Stimulated activated CD4-positive, alpha-beta T cell treated with anti-CD3 and anti-CD28 coated beads, Interleukin-2, amount 100 ng/mL, for 48 hours (primary cell): ENCODE data around the gene PHYKPL.
"Not testable (repeated sequence)": the region's sequence is repeated elsewhere in the genome, so short reads cannot be mapped to it uniquely, and the experiment has no call there.

ENCODE experiments used
- DNase-seq, 2 donors: peaks; one replicate each; pipeline ENCODE4 v3.0.0-alpha.2; 2020

Gene PHYKPL

DNA sequence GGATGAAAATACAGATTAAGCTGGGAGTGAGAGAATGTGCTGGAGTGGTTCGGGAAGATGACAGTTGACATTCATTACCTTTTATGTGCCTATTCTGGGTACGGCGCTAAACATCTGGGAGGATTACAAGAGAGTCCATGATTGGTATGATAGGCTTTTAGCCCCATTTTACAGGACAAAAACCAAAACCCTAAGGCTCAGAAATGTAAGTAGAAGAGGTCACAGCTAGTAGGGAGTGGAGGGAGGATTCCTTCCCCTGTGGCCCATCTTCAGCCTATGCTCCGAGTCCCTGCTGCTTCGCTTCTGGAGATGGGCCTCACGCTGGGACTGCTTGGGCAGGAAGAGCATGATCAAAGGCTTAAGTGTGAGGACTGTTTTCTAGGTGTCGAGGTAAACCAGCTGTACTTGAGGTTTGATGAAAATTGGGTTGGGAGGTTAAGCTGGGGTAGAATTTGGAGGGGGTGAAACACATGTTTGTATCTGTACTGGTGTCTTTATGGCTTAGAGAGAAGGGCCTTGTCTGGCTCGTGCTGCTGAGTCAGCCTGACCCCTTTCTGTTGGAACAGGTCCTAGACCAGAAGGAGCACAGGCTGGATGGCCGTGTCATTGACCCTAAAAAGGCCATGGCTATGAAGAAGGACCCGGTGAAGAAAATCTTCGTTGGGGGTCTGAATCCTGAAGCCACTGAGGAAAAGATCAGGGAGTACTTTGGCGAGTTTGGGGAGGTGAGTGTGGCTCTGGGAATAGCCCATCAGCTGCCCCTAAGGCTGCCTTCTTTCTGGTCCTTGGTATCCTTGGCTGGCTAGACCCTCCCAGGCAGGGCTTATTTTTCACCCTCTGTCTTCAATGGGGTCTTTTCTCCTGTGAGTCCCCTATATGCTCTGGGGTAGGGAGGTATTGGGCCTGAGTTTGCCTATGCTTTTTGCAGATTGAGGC lies 26.2 kb downstream of the PHYKPL start:
- no peak for DNase-seq

DNA sequence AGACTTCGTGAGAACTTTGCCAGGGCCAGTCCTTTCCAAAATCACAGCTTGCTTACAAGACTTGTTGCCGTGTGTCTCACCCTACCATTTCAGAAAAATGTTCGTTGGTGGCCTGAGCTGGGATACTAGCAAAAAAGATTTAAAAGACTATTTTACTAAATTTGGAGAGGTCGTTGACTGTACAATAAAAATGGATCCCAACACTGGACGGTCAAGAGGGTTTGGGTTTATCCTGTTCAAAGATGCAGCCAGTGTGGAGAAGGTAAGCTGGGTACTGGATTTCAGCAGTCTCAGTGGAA lies 26.9 kb downstream of the PHYKPL start:
- no peak for DNase-seq

DNA sequence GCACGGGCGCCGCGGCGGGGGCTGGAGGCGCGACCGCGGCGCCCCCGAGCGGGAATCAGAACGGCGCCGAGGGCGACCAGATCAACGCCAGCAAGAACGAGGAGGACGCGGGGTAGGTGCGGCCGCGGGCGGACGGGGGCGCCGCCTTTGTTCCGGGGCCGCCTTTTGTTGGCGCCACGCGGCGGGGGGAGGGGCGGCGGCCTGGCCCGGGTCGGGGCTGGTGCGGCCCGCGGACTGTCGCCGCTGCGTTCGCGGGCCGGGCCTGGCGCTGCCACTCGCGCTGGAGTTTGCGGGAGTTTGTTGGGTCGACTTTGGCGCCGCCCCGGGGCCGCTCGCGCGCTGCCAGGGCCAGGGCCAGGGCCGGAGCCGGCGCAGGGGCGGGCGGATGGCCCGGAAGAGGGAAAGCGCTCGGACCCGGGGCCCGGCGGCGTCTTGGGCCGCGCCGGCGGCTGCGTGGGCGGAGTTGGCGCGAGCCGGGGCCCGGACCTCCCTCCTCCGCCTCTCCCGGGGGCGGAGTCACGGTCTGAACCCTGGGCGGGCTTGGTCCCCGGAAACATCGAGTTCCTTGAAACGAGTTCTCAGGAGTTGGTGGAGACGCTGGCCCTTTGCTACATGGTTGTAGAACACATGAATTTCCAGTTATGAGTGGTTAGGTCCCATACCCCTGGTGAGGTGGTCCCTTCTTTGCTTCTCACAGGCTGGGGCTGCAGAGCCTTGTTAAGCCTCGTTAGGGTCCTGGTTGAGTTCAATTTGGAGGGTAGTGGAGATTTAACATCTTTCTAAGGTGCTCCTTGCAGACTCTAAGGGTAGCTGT lies 27.5 kb downstream of the PHYKPL start:
- peak; percentile 72 for DNase-seq

DNA sequence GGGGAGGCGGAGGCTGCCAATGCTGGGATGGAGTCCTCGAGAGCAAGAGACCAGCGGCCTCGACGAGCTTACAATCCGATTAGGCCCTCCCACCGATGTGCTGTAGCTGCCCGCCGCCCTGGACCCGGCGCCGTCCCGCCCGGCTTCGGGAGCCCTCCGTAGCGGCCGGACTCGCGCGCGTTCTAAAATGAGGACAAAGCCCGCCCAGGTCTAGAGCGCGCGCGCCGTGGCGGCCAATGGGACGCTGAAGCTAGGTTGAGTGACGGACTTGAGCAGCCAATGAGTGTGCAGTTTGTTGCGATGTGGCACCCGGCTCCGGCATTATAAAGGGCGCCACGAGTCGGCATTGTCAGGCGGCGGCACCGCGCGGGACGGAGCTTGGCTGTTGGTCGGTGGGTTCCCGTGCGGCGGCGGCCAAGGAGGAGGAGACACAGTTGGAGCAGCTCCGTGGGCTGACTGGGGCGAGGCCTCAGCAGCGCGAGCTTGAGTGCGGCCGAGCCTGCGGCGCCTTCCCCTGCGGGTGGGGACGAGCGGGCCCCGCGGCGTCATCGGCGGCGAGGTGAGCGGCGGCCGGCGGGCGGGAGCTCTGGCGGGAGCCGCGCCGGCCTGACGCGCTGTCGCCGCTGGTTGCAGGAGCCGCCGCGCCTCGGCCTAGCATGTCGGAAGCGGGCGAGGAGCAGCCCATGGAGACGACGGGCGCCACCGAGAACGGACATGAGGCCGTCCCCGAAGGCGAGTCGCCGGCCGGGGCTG lies 28.2 kb downstream of the PHYKPL start, which contains the start of gene HNRNPAB:
Gene HNRNPAB (plus strand): TSS at position 352 of the 753 bp plus-strand sequence. CDS start 305 bp downstream, at position 657.
- peak; percentile 95 to 97 for DNase-seq

DNA sequence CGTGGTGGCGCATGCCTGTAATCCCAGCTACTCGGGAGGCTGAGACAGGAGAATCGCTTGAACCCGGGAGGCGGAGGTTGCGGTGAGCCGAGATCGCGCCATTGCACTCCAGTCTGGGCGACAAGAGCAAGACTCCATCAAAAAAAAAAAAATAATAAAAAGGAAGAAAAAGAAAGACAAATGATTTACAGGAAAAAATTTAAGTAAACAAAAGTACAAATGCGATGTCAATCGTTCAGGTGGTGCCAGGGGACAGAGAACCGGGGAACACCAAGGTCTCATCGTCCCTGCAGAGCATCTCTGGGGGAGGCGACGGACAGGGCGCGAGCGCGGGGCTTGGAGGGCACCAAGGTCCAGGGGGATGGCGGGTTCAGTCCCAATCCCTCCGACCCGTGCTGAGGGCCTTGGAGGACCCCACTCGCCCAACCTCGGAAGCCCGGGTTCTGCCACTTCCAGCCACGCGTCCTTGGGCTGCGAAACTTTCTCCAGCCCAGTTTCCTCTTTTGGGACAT lies 28.9 kb downstream of the PHYKPL start:
- DNase-seq, result no peak

DNA sequence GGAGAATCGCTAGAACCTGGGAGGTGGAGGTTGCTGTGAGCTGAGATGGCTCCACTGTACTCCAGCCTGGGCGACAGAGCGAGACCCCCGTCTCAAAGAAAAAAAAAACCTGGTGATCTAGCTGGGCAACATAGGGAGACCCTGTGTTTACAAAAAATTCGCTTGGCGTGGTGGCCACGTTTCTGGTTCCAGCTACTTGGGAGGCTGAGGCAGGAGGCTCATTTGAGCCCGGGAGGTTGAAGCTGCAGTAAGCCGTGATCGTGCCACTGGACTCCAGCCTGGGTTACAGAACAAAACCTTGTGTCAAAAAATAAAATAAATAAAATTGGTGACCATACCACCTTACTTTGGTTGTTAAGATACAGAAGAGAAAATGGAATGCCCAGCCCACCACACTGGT lies 30.1 kb downstream of the PHYKPL start:
- DNase-seq, result no peak

DNA sequence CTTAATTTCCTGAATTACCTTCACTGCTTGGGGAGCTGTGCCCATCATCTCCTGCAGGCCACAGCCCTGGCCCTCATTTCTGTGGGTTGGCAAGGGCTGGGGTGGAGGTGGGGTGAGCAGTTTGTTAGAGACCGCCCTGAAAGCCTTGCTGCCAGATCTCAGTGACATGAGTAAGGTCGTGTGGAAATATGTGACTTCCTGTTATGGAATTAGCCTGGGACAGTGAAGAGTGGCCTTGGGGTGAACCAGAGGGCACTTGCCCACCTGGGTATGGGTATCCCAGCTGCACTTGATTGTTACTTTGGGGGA lies 30.7 kb downstream of the PHYKPL start:
- no peak for DNase-seq

DNA sequence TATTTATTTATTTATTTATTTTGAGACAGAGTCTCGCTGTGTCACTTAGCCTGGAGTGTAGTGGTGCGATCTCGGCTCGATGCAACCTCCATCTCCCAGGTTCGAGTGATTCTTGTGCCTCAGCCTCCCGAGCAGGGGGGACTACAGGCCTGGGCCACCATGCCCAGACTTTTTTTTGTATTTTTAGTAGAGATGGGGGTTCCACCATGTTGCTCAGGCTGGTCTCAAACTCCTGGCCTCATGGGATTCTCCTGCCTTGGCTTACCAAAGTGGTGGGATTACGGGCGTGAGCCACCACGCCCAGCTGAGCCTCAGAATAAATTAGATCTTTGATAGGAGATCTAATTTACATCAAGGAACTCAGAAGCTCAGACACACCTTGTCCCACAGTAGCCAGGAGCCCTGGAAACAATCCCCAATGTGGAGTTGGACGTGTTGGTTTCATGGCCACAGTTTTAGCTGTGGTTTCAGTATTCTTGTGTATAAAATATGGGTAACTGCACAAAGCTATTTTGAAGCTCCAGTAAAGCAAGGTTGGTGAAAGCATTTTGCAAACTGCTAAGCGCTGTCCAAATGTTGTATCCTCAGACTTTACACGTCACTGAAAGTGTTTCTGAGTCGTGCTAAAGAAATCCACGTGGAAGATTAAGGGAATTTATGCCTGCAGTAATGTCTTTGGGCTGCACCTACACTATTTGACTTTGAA lies 31.2 kb downstream of the PHYKPL start:
- DNase-seq, result no peak

DNA sequence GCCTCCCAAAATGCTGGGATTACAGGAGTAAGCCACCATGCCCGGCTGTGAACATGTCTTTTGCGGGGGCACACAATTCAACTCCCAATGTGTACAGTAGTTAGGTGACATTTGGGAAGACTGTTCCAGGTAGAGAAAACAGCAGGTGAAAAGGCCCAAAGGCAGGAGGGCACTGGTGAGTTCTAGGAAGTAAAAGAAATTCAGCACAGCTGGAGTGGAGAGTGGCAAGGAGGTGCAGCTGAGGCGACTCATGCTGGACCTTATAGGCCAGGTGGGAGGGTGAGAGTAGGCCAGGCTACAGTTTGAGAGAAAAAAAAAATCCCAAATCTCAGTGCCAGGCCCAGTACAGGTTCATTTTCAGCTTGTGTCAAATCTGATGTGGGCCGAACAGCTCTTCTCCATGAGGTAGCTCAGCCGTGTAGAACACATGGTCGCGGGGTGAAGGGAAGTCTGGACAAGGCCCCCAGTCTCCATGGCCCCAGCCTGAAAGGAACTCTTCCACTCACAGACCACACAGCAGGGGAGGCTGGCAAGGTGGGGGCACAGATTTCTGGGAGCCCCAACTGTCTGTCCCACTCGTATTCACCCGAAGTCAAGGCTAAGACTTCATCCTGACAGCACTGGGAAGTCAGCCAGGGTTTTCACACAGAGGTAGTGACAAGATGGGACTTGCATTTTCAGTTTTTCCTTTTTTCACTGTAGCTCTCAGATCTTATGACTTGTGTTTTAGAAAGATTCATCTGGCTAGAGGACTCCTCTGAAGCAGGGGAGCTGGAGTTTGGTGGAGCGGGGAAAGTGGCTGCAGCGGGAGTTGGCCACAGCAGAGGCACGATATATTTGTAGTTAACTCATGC lies 32.8 kb downstream of the PHYKPL start:
- no peak for DNase-seq

DNA sequence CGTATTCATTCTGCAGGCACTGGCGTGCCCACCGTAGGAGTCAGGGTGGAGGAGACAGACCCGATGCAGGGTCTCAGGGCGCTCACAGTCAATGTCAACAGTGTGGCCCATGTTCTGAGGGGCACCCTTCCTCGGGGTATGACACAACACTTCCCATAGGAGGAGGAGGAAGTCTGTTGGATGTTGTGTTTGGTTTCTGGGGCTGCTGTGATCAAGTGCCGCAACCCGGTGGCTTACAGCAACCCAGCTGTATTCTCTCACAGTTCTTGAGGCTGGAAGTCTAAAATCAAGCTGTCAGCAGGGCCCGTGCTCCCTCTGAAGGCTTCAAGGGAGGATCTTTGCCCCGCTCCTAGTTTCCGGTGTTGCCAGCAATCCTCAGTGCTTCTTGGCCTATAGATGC lies 33.9 kb downstream of the PHYKPL start:
- no peak for DNase-seq

DNA sequence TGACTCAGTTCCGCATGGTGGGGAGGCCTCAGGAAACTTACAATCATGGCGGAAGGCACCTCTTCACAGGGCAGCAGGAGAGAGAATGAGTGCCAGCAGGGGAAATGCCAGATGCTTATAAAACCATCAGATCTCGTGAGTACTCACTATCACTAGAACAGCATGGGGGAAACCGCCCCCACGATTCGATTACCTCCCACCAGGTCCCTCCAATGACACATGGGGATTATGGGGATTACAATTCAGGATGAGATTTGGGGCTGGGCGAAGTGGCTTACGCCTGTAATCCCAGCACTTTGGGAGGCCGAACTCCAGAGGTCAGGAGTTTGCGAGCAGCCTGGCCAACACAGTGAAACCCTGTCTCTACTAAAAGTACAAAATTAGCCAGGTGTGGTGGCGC lies 34.5 kb downstream of the PHYKPL start:
- DNase-seq, result not testable (repeated sequence)

DNA sequence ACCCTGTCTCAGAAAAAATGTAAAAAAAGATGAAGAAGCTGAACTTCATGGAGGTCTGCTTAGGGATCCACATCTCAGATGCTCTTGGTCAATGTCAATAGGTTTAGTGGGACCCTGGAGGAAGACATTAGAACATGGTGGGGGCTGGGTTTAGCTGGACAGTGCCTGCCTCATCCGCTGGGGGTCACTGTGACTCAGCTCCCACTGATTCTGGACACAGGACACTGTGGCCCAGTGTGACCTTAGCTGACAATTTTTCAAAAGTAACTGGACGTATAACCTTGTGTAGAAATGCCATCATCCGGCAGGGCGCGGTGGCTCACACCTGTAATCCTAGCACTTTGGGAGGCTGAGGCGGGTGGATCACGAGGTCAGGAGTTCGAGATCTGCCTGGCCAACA lies 35.6 kb downstream of the PHYKPL start:
- DNase-seq, result no peak

DNA sequence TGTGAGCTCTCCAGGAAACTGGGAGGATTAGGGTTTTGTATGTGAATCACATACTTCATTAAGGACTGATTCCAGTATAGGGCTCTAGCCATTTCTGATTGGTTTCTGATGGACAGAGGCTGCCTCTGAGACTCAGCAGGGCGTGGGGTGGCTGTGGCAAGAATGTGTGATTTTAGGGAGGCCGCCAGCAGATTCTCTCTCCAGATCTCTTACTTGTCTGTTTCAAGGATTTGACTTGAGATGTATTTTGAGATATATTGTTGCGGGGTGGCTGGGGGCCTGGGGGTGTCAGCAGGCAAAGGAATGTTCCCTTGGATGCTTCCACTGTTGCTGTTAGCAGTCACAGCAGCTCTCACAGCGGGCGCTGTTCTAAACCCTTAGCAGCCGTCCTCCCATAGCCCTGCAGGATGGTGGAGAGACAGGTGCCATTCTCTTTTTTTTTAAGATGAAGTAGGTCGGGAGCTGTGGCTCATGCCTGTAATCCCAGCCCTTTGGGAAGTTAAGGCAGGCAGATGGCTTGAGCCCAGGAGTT lies 36.3 kb downstream of the PHYKPL start:
- DNase-seq, result no peak

DNA sequence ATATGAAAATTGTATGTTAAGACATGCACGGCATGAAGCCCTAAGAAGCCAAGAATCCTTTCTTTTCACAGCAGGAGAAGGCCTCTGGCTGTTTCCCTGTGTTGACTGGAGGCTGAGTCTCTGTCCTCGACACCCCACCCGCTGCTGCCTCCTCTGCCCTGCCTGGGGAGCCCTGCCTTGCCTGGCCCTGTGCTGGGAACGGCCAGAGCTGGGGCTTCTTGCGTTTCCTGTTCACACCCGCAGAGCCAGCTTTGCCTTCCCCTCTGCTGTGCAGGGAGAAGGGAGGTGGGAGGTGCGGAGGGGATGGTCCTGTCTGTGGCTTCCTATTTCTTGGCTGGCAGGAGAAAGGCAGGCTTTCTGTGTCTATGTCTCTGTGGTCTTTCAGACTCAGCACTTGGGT lies 38.6 kb downstream of the PHYKPL start:
- DNase-seq, result no peak

DNA sequence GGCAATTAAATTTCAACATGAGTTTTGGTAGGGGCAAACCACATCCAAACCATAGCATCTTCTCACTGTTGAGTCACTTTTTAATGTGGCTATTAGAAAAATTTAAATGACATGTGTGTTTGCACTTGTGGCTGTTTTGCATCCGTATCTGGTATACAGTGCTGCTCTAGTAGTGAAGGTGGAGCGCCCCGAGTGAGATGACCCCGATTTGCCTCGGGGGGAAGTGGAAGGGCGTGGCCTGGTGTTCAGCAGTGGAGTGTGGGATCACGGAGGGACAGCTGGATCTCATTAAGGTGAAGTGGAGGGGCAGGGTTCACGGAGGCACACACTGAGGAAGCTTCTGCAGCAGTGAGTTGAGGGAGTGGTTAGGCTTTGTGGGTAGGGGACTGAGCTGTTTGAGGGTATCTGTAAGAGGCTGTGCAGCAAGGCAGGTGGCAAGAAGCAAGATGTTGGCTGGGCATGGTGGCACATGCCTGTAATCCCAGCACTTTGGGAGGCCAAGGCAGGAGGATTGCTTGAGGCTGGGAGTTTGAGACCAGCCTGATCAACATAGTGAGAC lies 39.3 kb downstream of the PHYKPL start:
- no peak for DNase-seq

DNA sequence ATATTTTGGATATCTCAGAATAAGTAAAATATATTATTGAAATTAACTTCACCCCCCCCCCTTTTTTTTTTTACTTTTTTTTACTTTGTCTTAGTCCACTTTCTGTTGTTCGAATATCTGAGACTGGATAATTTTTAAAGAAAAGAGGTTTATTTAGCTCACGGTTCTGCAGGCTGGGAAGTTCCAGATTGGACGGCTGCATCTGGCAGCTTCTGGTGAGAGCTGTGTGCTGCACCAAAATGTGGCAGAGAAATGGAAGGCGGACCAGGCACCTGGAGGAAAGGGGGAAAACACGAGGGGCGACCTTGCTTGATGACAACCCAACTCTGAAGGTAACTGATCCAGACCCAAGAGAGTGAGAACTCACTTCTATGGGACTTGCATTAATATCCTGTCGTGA lies 39.8 kb downstream of the PHYKPL start:
- DNase-seq, result no peak

DNA sequence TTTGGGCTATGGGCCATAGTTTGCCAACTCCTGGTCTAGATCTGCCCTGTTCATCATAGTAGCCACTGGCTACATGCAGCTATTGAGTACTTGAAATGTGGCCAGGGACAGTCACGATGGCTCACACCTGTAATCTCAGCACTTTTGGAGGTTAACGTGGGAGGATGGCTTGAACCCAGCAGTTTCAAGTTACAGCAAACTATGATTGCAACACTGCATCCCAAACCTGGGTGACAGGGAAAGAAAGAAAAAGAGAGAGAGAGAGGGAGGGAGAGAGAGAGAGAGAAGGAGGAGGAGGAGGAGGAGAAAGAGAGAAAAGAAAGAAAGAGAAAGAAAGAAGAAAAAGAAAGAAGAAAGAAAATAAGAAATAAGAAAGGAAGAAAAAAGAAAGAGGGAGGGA lies 40.4 kb downstream of the PHYKPL start:
- DNase-seq, result no peak

DNA sequence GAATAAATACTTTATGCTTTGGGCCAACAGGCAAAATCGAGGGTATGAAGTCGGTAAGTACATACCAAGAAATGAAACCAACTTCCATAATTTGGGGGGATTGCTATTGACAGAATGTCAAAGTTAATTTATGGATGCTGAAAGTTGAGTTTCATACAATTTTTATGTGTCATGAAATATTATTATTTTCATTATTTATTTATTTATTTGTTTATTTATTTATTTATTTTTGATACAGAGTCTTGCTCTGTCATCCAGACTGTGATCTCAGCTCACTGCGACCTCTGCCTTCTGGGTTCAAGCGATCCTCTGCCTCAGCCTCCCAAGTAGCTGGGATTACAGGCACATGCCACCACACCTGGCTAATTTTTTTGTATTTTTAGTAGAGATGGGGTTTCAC lies 40.9 kb downstream of the PHYKPL start:
- no peak for DNase-seq

DNA sequence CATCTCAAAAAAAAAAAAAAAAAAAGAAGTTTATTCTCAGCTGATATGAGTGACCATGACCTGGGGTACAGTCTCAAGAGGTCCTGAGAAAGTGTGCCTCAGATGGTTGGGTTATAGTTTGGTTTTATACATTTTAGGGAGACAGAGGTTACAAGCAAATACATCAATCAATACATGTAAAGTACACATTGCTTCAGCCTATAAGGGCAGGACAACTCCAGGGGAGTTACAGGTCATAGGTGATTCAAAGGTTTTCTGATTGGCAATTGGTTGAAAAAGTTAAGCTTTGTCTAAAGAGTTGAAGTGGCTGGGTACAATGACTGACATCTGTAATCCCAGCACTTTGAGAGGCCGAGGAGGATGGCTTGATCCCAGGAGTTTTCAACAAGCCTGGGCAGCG lies 43.2 kb downstream of the PHYKPL start:
- no peak for DNase-seq

DNA sequence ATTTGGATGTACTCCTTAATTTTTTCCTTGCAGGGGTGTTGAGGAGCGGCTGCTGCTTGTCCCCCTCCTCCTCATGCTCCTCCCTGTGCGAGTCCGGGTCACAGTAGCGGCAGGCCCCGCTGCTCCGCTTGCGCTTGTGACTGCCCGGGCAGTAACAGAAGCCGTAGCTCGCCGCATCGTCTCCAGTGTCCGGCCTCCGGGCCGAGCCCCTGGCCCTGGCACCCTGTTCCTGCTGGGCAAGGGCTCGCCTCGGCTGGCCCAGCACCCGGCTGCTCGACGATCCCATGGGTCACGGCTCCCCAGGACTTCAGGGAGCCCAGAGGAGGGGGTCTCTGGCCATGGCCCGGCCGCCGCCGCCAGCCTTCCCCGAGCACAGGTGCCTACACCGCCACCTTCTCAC lies 45.6 kb downstream of the PHYKPL start, which contains the start of gene GMCL2:
Gene GMCL2 (minus strand): TSS at position 358 of the 400 bp plus-strand sequence. CDS start 72 bp downstream, at position 286.
- DNase-seq, result no peak

DNA sequence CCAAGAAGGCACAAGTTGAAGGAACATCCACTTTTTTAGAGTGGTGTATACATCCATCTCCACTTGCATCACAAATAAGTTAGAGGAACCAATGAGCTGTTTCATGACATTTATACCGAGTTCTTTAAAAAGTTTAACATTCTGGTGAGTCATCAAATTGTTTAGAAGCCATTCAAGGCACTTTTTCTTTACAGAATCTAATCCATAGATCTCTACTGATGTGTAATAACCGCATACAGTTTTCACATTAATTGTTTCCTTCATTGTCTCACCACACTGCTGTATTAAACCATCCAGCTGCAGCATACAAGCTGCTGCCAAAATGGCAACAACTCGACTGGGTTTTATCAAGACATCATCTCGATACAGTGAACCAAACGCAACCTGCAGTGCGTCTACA lies 46.2 kb downstream of the PHYKPL start:
- DNase-seq, result no peak
